ENCODE results near the gene CTBP2.

Gene CTBP2

GRCh38 chr10:125106586-125106985 lies 53.8 kb downstream of the CTBP2 start:
- no peak for DNase-seq (ENCODE audit: low read depth)

- DNase-seq (ENCODE audit: low read depth), result no peak
Measured at GRCh38 chr10:125105706-125106255, 54.6 kb downstream of the CTBP2 start.

GRCh38 chr10:125105155-125105554 lies 55.2 kb downstream of the CTBP2 start:
- no peak for DNase-seq (ENCODE audit: low read depth)

- no peak for DNase-seq (ENCODE audit: low read depth)
Measured at GRCh38 chr10:125104559-125104958, 55.8 kb downstream of the CTBP2 start.

GRCh38 chr10:125103924-125104323 lies 56.4 kb downstream of the CTBP2 start:
- no peak for DNase-seq (ENCODE audit: low read depth)

GRCh38 chr10:125103466-125103865 lies 56.9 kb downstream of the CTBP2 start:
- DNase-seq (ENCODE audit: low read depth), result no peak

GRCh38 chr10:125102821-125103220 lies 57.5 kb downstream of the CTBP2 start:
- no peak for DNase-seq (ENCODE audit: low read depth)

- DNase-seq (ENCODE audit: low read depth), result no peak
Measured at GRCh38 chr10:125102246-125102645, 58.1 kb downstream of the CTBP2 start.

- no peak for DNase-seq (ENCODE audit: low read depth)
Measured at GRCh38 chr10:125101581-125101980, 58.8 kb downstream of the CTBP2 start.

GRCh38 chr10:125101049-125101448 lies 59.3 kb downstream of the CTBP2 start:
- no peak for DNase-seq (ENCODE audit: low read depth)

- no peak for DNase-seq (ENCODE audit: low read depth)
Measured at GRCh38 chr10:125097409-125098070, 62.8 kb downstream of the CTBP2 start.

GRCh38 chr10:125096975-125097374 lies 63.4 kb downstream of the CTBP2 start:
- no peak for DNase-seq (ENCODE audit: low read depth)

- no peak for DNase-seq (ENCODE audit: low read depth)
Measured at GRCh38 chr10:125096371-125096770, 64.0 kb downstream of the CTBP2 start.

GRCh38 chr10:125095776-125096175 lies 64.6 kb downstream of the CTBP2 start:
- DNase-seq (ENCODE audit: low read depth), result no peak

GRCh38 chr10:125095228-125095627 lies 65.1 kb downstream of the CTBP2 start:
- DNase-seq (ENCODE audit: low read depth), result no peak

GRCh38 chr10:125094806-125095205 lies 65.6 kb downstream of the CTBP2 start:
- no peak for DNase-seq (ENCODE audit: low read depth)

GRCh38 chr10:125093974-125094705 lies 66.2 kb downstream of the CTBP2 start:
- no peak for DNase-seq (ENCODE audit: low read depth)

GRCh38 chr10:125093199-125093973 lies 67.0 kb downstream of the CTBP2 start:
- DNase-seq (ENCODE audit: low read depth), result no peak

- no peak for DNase-seq (ENCODE audit: low read depth)
Measured at GRCh38 chr10:125092564-125093031, 67.8 kb downstream of the CTBP2 start.

- DNase-seq (ENCODE audit: low read depth), result no peak
Measured at GRCh38 chr10:125091891-125092290, 68.5 kb downstream of the CTBP2 start.

- no peak for DNase-seq (ENCODE audit: low read depth)
Measured at GRCh38 chr10:125089469-125089868, 70.9 kb downstream of the CTBP2 start.

- DNase-seq (ENCODE audit: low read depth), result no peak
Measured at GRCh38 chr10:125087897-125088215, 72.5 kb downstream of the CTBP2 start.

All from stimulated activated CD8-positive, alpha-beta memory T cell treated with anti-CD3 and anti-CD28 coated beads, Interleukin-12 subunit alpha, Interleukin-12 subunit beta, amount 100 ng/mL, for 4 hours (primary cell).